ENCODE data around the gene PVALEF.

The PVALEF gene

GRCh38 chr17:81124377-81124776 is 40.9 kb upstream of the PVALEF start:
- CTCF ChIA-PET: interaction anchor here (0.7 kb wide), 1 partner anchor 419 kb away, joined by 3 read pairs; no protein-coding TSS in a partner anchor
- POLR2A ChIA-PET (ENCODE audit: low non-redundant PET): no interaction called here
- TF ChIP-seq CTCF (conservative IDR thresholded peaks at IDR 0.05; ENCODE audit: low read depth): no peak
- DNase-seq (ENCODE audit: low spot score): no peak
- no peak overlapping the region for H3K27ac ChIP-seq

GRCh38 chr17:81125573-81126081 is 39.7 kb upstream of the PVALEF start:
- ChIA-PET CTCF (no interaction called here), POLR2A (ENCODE audit: low non-redundant PET) (no interaction called here)
- H3K27ac ChIP-seq: peak overlapping the region; percentile 18; the same call in 1 of the 2 replicates
- TF ChIP-seq CTCF (conservative IDR thresholded peaks at IDR 0.05; ENCODE audit: low read depth): no peak
- DNase-seq (ENCODE audit: low spot score): no peak

- CTCF ChIA-PET: no interaction called here
- no peak for DNase-seq (ENCODE audit: low spot score)
- no peak overlapping the region for H3K27ac ChIP-seq
- POLR2A ChIA-PET (ENCODE audit: low non-redundant PET): no interaction called here
- no peak for TF ChIP-seq CTCF (conservative IDR thresholded peaks at IDR 0.05; ENCODE audit: low read depth)
Observed at GRCh38 chr17:81126281-81127132, 38.8 kb upstream of the PVALEF start.

GRCh38 chr17:81127133-81127455 is 38.2 kb upstream of the PVALEF start:
- POLR2A ChIA-PET (ENCODE audit: low non-redundant PET): no interaction called here
- no peak for DNase-seq (ENCODE audit: low spot score)
- CTCF ChIA-PET: no interaction called here
- TF ChIP-seq CTCF (conservative IDR thresholded peaks at IDR 0.05; ENCODE audit: low read depth): no peak
- no peak overlapping the region for H3K27ac ChIP-seq

- TF ChIP-seq CTCF (conservative IDR thresholded peaks at IDR 0.05; ENCODE audit: low read depth): no peak
- no peak for DNase-seq (ENCODE audit: low spot score)
- H3K27ac ChIP-seq: no peak overlapping the region
- ChIA-PET CTCF (no interaction called here), POLR2A (ENCODE audit: low non-redundant PET) (no interaction called here)
Observed at GRCh38 chr17:81127526-81128177, 37.7 kb upstream of the PVALEF start.

- CTCF ChIA-PET: interaction anchor here (0.5 to 0.7 kb wide), 3 partner anchors 15 to 26 kb away, joined by 3 to 4 read pairs (median 3); no protein-coding TSS in a partner anchor
- no peak for TF ChIP-seq CTCF (conservative IDR thresholded peaks at IDR 0.05; ENCODE audit: low read depth)
- no peak for DNase-seq (ENCODE audit: low spot score)
- POLR2A ChIA-PET (ENCODE audit: low non-redundant PET): no interaction called here
- no peak overlapping the region for H3K27ac ChIP-seq
Observed at GRCh38 chr17:81128338-81128737, 37.0 kb upstream of the PVALEF start.
